Fibroblast of the aortic adventitia (primary cell): Measurements from ENCODE around the gene UNKL. TPM values are rescaled to one million over a fixed set of nuclear protein-coding genes. Genes with fewer than 3 reads are reported as not detected.
A peak's percentile ranks its signal among the peaks of the same experiment; 100 is the strongest.

Source experiments
- DNase-seq: peaks from one replicate; pipeline ENCODE4 v3.0.0-alpha.2; 2010; ENCODE audit warnings: low read depth
- H3K4me3 ChIP-seq: 2 replicates; pipeline ENCODE4 v1.5.1; 2011; ENCODE audit warnings: low read depth, mild to moderate bottlenecking, control low read depth, low read length, moderate library complexity
- CTCF ChIP-seq: IDR thresholded peaks from 2 replicates; pipeline ENCODE4 v1.5.1; 2011; ENCODE audit warnings: mild to moderate bottlenecking, low read length, control low read depth, inconsistent platforms; ENCODE audit not compliant: insufficient read depth
- total RNA-seq: library from RNA; depleted of rRNA; stranded (reverse); fragments of >200 nt; gene quantifications from 2 replicates; pipeline ENCODE4 v1.2.3, GENCODE V29; 2012; ENCODE audit warnings: low replicate concordance

Gene UNKL
- total RNA-seq, 1 donor = 11.5 TPM

- H3K4me3 ChIP-seq = no peak overlapping the region
- TF ChIP-seq CTCF = no peak
- no peak for DNase-seq
Measured at GRCh38 chr16:1385232-1385631, 29.3 kb downstream of the UNKL start.

GRCh38 chr16:1383556-1383955 is 30.9 kb downstream of the UNKL start:
- no peak for TF ChIP-seq CTCF
- no peak for DNase-seq
- H3K4me3 ChIP-seq = no peak overlapping the region

- H3K4me3 ChIP-seq = no peak overlapping the region
- DNase-seq = no peak
- no peak for TF ChIP-seq CTCF
Measured at GRCh38 chr16:1381612-1382406, 32.7 kb downstream of the UNKL start.

GRCh38 chr16:1380195-1380594 is 34.3 kb downstream of the UNKL start:
- no peak for DNase-seq
- no peak for TF ChIP-seq CTCF
- H3K4me3 ChIP-seq = no peak overlapping the region

GRCh38 chr16:1379304-1380076 is 35.0 kb downstream of the UNKL start:
- peak; percentile 31 for DNase-seq
- TF ChIP-seq CTCF = no peak
- peak overlapping the region; percentile 63 for H3K4me3 ChIP-seq

- peak; percentile 55 for DNase-seq
- peak overlapping the region; percentile 63 for H3K4me3 ChIP-seq
- no peak for TF ChIP-seq CTCF
Measured at GRCh38 chr16:1378804-1379303, 35.6 kb downstream of the UNKL start.
